ES-I3 (cell line): Measurements from ENCODE around the gene PRRG1.
"Not testable (repeated sequence)": the region's sequence is repeated elsewhere in the genome, so short reads cannot be mapped to it uniquely, and the experiment has no call there.

ENCODE experiments used
- H3K36me3 ChIP-seq: 2 replicates; pipeline ENCODE4 v1.6.1; 2013; ENCODE audit warnings: mild to moderate bottlenecking, low read length, control low read depth, moderate library complexity; ENCODE audit not compliant: insufficient read depth
- H3K4me1 ChIP-seq: 2 replicates; pipeline ENCODE4 v1.6.1; 2013; ENCODE audit warnings: mild to moderate bottlenecking, control low read depth, low read length; ENCODE audit not compliant: insufficient read depth
- H3K9ac ChIP-seq: 2 replicates; pipeline ENCODE4 v1.6.1; 2013; ENCODE audit warnings: low read depth, mild to moderate bottlenecking, low read length, moderate library complexity
- H3K9me3 ChIP-seq: 2 replicates; pipeline ENCODE4 v1.6.1; 2013; ENCODE audit warnings: mild to moderate bottlenecking, low read length, moderate library complexity; ENCODE audit not compliant: control insufficient read depth, insufficient read depth

Gene PRRG1

DNA sequence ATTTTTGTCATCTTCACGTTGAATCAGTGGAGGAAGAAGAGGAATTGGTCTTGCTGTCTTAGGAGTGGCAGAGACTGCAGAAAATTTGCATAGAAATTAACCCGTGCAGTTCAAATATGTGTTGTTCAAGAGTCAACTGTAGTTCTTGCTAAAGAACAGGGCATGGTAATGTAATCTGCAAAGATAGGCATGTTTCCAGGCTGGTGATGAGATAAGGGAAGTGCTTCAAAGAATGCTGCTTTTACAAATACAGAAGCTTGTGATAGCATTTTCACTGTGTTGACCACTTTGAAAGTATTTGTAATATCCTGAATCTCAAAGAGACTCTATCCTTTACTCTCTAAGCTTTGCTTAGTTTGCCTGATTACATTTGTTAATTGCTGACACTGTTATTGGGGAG is 60.1 kb downstream of the PRRG1 start:
- H3K4me1 ChIP-seq: peaks cover 22% of the 10 kb centered on the region
- no peaks in the 10 kb centered on the region for H3K9me3 ChIP-seq
- no peak overlapping the region for H3K9ac ChIP-seq
- H3K36me3 ChIP-seq: no peaks in the 10 kb centered on the region

DNA sequence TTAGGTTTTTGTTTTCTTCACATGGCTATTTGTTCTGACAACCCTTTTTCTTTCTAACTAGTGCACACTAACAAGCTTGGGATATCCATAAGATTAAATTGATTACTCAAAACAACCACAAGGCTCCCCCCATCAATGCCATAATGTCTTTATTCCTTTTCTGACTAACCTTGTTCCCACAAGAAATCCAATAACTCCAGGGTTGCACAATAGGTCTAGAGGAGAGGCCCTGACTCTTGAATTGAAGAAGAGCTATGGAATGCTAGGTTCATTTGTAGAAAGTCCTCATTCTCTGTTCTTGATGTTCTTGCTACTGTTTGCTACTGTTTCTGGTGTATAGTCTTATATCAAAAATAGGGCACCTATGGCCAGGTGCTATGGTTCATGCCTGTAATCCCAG is 71.0 kb downstream of the PRRG1 start:
- H3K9ac ChIP-seq: no peak overlapping the region
- H3K36me3 ChIP-seq: no peaks in the 10 kb centered on the region
- no peaks in the 10 kb centered on the region for H3K9me3 ChIP-seq
- no peaks in the 10 kb centered on the region for H3K4me1 ChIP-seq

DNA sequence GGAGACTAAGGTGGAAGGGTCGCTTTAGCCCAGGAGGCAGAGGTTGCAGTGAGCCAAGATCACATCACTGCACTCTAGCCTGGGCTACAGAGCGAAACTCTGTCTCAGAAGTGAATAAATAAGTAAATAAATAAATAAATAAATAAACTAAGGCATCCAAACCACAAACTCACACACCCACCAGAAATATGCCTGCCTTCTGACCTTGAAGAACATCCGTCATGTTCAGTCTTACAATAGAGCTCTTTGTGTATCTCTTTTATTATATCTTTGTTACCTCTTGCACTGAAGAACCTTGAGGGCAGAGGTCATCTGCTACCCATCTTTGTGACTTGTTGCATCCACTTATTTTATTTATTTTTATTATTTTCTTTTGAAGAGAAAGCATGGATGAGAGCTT is 71.6 kb downstream of the PRRG1 start:
- no peaks in the 10 kb centered on the region for H3K36me3 ChIP-seq
- no peaks in the 10 kb centered on the region for H3K4me1 ChIP-seq
- no peaks in the 10 kb centered on the region for H3K9me3 ChIP-seq

DNA sequence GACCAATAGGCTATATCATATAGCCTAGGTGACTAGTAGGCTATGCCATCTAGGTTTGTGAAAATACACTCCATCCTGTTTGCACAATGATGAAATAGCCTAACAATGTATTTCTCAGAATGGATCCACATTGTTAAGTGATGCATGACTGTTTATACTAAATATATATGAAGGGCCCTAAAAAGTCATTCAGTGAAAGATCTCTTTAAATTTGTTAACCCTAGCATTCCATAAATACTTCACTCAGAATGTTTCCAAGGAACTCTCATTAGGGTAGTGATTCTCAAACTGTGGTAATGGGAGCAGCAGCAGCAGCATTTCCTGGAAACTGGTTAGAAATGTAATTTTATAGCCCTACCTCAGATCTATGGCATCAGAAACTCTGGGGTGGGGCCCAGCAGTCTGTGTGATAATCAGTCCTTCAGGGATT is 74.9 kb downstream of the PRRG1 start:
- Histone ChIP-seq H3K9me3 (peaks cover 10% of the 10 kb centered on the region; the same call in 1 of the 2 replicates), H3K36me3 (peaks cover 3% of the 10 kb centered on the region; the same call in 1 of the 2 replicates), H3K4me1 (peaks cover 3% of the 10 kb centered on the region; the same call in 1 of the 2 replicates), H3K9ac (no peak overlapping the region)

More for the DNA sequence above, 71.6 kb downstream of the PRRG1 start:
- H3K9ac ChIP-seq: no peak overlapping the region

DNA sequence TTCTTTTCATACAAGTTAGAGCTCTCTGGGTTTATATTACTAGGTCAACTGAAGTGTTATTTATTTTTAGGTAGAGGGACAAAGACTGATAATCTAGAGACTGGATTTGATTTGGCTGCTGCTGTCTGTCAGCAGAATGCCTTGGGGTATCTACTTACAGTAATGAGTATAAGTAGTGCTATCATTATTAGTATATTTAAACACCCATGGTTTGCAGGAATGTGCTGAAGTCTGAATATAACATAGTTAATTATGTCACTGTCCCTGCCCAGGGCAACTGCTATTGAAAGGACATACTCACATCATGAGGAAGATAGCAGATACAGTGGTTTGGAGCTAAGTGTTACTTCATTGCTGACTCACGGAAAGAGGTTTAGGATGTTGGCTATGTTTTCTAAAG is 76.2 kb downstream of the PRRG1 start:
- no peak overlapping the region for H3K9ac ChIP-seq
- peaks cover 3% of the 10 kb centered on the region; the same call in 1 of the 2 replicates for H3K4me1 ChIP-seq
- peaks cover 3% of the 10 kb centered on the region; the same call in 1 of the 2 replicates for H3K36me3 ChIP-seq
- H3K9me3 ChIP-seq: peaks cover 10% of the 10 kb centered on the region; the same call in 1 of the 2 replicates

DNA sequence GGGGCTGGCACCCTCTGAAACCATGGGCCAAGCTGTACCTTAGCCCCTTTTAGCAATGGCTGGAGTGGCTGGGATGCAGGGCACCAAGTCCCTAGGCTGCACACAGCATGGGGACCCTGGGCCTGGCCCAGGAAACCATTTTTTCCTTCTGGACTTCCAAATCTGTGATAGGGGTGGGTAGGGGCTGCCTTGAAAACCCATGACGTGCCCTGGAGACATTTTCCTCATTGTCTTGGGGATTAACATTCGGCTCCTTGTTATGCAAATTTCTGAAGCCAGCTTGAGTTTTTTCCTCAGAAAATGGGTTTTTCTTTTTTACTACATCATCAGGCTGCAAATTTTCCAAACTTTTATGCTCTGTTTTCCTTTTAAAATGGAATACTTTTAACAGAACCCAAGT is 79.8 kb downstream of the PRRG1 start:
- H3K4me1 ChIP-seq, H3K9ac ChIP-seq, H3K36me3 ChIP-seq, H3K9me3 ChIP-seq: not testable (repeated sequence)

DNA sequence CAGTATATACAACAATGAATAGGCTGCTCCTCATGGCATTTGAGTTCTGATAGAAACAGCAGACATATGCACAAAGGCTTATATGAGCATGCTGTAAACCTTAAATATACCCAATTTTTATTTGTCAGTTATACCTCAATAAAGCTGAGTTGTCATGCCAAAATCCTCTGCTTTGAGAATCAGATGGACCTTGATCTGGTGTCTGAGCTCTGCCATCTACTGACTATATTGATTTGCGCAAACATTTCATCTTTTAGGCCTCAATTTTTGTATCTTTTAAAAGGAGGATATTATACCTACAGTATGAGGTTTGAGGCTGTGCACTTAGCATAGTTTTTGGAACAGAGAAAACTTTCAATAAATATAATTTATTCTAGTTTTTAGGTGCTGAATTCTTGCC is 85.2 kb downstream of the PRRG1 start:
- no peak overlapping the region for H3K9ac ChIP-seq
- no peaks in the 10 kb centered on the region for H3K4me1 ChIP-seq
- H3K36me3 ChIP-seq: 0 out of 2 replicates have a peak, but pooled peaks cover 2% of the 10 kb centered on the region
- no peaks in the 10 kb centered on the region for H3K9me3 ChIP-seq

DNA sequence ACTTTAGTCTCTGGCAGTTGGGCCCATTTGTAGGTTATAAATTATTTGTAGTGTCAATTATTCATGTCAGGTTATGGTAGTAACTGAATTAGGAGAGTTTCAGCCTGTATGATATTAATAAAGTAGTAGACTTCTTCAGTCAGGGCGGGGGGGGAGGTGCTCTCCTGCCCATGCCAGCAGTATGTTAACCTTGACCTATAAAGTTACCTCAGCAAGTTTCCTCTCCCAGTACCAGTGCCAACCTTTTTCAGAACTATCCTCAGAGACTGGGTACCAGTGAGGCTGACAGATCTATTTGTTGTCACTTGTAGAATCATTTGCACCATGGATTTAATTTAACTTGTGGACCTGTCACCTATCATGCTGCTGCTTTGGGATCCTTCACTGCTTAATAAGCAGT is 88.0 kb downstream of the PRRG1 start:
- no peaks in the 10 kb centered on the region for H3K9me3 ChIP-seq
- H3K36me3 ChIP-seq: peaks cover 6% of the 10 kb centered on the region; the same call in 1 of the 2 replicates
- H3K9ac ChIP-seq: no peak overlapping the region
- H3K4me1 ChIP-seq: no peaks in the 10 kb centered on the region

DNA sequence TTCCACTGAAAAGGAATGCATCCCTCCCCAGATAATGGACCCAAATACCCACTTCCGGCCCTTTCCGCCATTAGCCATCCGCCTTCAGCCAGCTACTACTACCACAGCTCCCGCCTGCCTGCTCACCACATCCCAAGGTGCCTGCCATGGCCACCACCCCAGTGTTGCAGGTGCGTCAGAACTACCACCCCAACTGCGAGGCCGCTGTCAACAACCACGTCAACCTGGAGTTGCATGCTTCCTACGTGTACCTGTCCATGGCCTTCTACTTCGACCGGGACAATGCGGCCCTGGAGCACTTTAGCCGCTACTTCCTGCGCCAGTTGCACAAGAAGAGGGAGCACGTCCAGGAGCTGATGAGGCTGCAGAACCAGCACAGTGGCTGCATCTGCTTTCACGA is 92.2 kb downstream of the PRRG1 start:
- H3K4me1 ChIP-seq: no peaks in the 10 kb centered on the region

DNA sequence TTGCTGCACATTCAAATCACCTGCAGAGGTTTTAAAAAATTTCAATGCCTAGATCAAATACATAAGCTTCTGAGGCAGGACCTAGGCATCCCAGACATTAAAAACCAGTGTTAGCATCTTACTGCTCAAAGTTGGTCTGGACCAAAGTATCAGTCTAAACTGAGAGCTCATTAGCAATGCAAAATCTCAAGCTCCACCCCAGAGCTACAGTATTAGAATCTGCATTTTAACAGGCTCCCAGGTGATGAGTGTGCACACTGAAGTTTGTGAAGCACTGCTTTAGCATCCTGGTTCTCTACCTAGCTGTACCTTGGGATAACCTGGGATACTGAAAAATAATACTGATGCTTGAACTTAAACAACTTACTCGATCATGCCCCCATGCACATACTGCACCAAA is 96.0 kb downstream of the PRRG1 start:
- Histone ChIP-seq H3K9me3 (no peaks in the 10 kb centered on the region), H3K4me1 (no peaks in the 10 kb centered on the region), H3K9ac (no peak overlapping the region), H3K36me3 (peaks cover 4% of the 10 kb centered on the region; the same call in 1 of the 2 replicates)

More for the DNA sequence above, 92.2 kb downstream of the PRRG1 start:
- no peak overlapping the region for H3K9ac ChIP-seq
- H3K9me3 ChIP-seq: no peaks in the 10 kb centered on the region
- peaks cover 6% of the 10 kb centered on the region; the same call in 1 of the 2 replicates for H3K36me3 ChIP-seq

DNA sequence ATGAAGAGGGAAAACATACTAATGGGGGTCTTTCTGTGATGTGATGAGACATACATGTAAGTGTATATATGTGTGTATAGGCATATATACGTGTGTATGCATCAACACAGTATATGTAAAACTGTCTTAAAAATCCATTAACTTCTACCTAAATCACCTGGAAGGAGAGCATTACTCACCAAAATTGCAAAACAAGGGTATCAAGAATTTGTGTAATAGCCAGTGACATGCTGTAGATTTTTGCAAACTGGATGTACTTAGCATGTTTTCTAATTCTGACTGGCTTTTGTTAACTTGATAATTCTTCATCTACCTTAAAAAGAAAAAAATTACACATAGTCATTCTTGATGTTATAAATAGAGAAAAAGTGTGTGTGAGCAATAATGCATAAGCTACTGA is 104.7 kb downstream of the PRRG1 start:
- peaks cover 15% of the 10 kb centered on the region for H3K4me1 ChIP-seq
- no peak overlapping the region for H3K9ac ChIP-seq
- no peaks in the 10 kb centered on the region for H3K9me3 ChIP-seq
- H3K36me3 ChIP-seq: no peaks in the 10 kb centered on the region

DNA sequence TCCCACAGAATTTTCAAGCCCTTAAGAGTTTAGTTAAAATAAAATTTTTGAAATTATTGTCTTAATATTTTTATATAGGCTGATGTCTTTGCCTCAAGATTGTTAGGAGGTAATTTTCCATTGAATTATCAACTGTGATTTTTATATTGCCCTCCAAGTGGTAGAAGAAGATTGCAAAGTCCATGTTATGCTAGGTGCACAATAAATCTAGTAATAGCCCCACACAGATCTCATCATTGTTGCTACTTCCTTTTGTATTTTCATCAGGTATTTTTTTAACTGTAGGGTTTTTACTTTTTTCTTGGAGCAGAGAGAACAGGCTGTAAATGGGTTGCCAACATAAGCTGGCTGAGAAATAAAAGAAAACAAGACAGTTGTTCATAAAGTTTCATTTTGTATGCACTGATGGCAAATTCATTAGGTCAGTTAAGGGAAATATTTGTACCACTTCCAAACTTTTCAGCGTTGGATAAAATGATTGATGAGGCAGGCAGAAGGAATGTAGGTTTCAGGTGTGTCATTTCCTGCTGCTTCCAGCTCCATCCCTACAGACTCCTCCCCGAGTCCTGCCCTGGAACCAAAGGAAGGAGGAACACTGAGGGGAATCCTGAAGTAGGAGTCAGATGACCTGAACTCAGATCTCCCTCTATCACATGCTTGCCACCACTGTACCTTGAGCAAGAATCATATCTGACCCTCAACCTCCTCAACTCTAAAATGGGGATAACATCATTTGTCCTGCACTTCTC is 105.5 kb downstream of the PRRG1 start:
- no peaks in the 10 kb centered on the region for H3K36me3 ChIP-seq
- no peaks in the 10 kb centered on the region for H3K9me3 ChIP-seq
- H3K4me1 ChIP-seq: peaks cover 15% of the 10 kb centered on the region
- H3K9ac ChIP-seq: no peak overlapping the region

DNA sequence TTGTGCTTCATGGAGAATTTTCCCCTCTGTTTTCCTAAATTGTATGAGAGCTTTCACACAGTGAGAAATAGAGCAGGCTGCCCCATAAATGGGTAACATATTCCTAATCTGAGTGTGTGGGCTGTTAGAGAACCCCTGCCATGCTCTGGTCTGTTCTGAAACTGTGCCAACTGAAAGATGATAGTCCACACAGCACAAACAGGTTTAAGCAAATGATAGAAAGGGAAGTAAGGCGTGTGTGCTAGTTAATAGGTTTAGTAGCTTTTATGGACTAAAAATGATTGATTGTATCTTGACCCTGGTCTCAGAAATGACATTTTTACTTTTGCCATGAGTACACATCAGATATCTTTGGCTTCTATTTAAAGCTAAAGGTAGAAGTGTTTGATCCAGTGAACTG is 106.2 kb downstream of the PRRG1 start:
- H3K9me3 ChIP-seq: no peaks in the 10 kb centered on the region
- peaks cover 15% of the 10 kb centered on the region for H3K4me1 ChIP-seq
- no peak overlapping the region for H3K9ac ChIP-seq
- H3K36me3 ChIP-seq: no peaks in the 10 kb centered on the region

DNA sequence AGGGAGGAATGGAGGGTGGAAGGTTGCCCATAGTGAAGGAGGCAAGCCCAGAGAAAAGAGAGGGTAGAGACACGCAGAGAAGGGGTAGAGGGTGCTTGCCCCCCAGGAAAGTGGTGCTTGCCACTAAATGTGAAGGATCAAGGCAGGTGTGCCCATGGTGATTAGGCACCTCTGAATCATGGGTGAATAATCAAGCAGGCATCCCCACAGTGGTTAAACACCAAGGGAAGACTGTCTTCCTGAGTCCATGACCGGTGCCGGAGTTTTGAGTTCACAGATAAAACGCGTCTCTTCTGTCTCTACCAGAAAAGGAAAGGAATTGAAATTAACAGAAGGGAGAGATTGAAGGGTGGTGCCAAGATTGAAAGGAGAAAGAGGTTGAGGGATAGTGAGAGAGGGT is 111.1 kb downstream of the PRRG1 start:
- H3K4me1 ChIP-seq: peaks cover 15% of the 10 kb centered on the region; the same call in 1 of the 2 replicates
- H3K9me3 ChIP-seq, H3K36me3 ChIP-seq, H3K9ac ChIP-seq: not testable (repeated sequence)

DNA sequence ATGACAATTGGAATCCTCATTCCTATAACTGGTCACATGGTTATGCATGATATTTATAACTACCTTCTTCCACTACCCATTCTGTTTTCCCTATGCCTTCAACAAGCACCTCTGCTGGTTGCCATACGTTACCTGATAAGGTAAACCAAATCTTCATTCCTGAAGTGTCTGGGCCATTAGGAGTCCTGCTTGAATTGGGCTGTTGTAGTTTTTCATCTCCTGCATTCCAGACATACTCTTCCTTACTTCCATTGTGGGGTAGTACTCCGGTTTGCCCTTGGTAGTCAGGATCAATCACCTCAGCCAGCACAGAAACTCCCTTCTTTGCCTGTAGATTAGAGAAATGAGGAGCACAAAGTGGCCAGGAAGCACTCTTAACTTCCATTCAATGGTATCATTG is 113.2 kb downstream of the PRRG1 start:
- Histone ChIP-seq H3K9me3 (no peaks in the 10 kb centered on the region), H3K36me3 (no peaks in the 10 kb centered on the region; the same call in 1 of the 2 replicates), H3K9ac (no peak overlapping the region), H3K4me1 (peaks cover 8% of the 10 kb centered on the region; the same call in 1 of the 2 replicates)
